Ovary (tissue), 3 donors: ENCODE measurements around the gene PTMA.

Experiments
- CTCF ChIP-seq, 3 donors: fragments of 450-650 bp in 2 of 3; fragments of 200-600 bp in 1 of 3; IDR thresholded peaks; one replicate each; pipeline versions ENCODE4 v1.5.1 to v1.8.0; 2016 to 2022; ENCODE audit warnings: antibody characterized with exemption in 3 of 3, mild to moderate bottlenecking in 1 of 3
- POLR2A ChIP-seq: fragments of 450-650 bp; IDR thresholded peaks from one replicate; pipeline ENCODE4 v1.6.1; 2017; ENCODE audit warnings: antibody characterized with exemption, mild to moderate bottlenecking, moderate library complexity
- donor health status: DM: no; HTN: no; CAD: no.

DNA sequence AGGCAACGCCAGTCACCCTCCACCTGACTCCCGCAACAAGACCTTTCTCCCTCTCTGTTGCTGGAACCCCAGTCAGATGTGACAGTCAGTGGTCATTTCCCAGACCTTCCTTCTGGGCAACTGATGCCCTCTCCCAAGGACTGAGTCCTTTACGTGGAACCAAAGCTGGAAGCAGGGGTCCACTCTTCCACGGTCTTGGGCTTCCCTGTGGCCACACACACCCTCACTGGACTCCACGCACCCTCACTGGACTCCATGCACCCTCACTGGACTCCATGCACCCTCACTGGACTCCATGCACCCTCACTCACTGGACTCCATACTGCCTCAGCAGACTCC, 7.1 kb downstream of the PTMA start:
- TF ChIP-seq POLR2A (peak; percentile 8), CTCF (IDR thresholded peaks at IDR 0.05) (no peak)
